HL-60 (cell line): ENCODE results near the gene FYN.
A peak's percentile ranks its signal among the peaks of the same experiment; 100 is the strongest.

Experiments used
- DNase-seq, 2 experiments: peaks; one replicate each; pipeline ENCODE4 v3.0.0-alpha.2; 2010 to 2020; ENCODE audit warnings: low read depth in 1 of 2, low spot score in 1 of 2
- H3K27ac ChIP-seq: fragments of 250-450 bp; sonication (Bioruptor Pico); replicated peaks from 2 replicates; pipeline ENCODE4 v1.5.1; 2020; ENCODE audit warnings: mild to moderate bottlenecking, moderate library complexity
- H3K27me3 ChIP-seq: fragments of 250-450 bp; sonication (Bioruptor Pico); 2 replicates; pipeline ENCODE4 v1.5.1; 2021; ENCODE audit warnings: mild to moderate bottlenecking, moderate library complexity; ENCODE audit not compliant: insufficient read depth, poor library complexity, severe bottlenecking
- H3K4me3 ChIP-seq: replicated peaks from 2 replicates; pipeline ENCODE4 v1.5.1; 2011; ENCODE audit warnings: mild to moderate bottlenecking, control low read depth, low read length; ENCODE audit not compliant: insufficient read depth
- GABPA ChIP-seq: IDR thresholded peaks from 2 replicates; pipeline ENCODE4 v1.6.1; 2012; ENCODE audit warnings: low read depth
- POLR2AphosphoS5 ChIP-seq: IDR thresholded peaks from 2 replicates; pipeline ENCODE4 v1.6.1; 2012; ENCODE audit warnings: low read depth
- SPI1 ChIP-seq: IDR thresholded peaks from 2 replicates; pipeline ENCODE4 v1.6.1; 2012; ENCODE audit warnings: low read depth, mild to moderate bottlenecking, borderline replicate concordance
- long read RNA-seq: library from polyadenylated mRNA; unstranded; transcript quantifications from one replicate; pipeline ENCODE4 v2.0.0, GENCODE V29; 2020
- TF ChIP-seq, protein P1 (sequence below): IDR thresholded peaks from one replicate; pipeline ENCODE4 v1.5.1; 2011; ENCODE audit warnings: low read length, control low read depth, inconsistent platforms; ENCODE audit not compliant: insufficient read depth
- TF ChIP-seq, protein P2 (sequence below): IDR thresholded peaks from 2 replicates; pipeline ENCODE4 v1.6.1; 2012; ENCODE audit warnings: low read depth; ENCODE audit not compliant: insufficient replicate concordance

FYN gene
- long read RNA-seq, result 0 reads

DNA sequence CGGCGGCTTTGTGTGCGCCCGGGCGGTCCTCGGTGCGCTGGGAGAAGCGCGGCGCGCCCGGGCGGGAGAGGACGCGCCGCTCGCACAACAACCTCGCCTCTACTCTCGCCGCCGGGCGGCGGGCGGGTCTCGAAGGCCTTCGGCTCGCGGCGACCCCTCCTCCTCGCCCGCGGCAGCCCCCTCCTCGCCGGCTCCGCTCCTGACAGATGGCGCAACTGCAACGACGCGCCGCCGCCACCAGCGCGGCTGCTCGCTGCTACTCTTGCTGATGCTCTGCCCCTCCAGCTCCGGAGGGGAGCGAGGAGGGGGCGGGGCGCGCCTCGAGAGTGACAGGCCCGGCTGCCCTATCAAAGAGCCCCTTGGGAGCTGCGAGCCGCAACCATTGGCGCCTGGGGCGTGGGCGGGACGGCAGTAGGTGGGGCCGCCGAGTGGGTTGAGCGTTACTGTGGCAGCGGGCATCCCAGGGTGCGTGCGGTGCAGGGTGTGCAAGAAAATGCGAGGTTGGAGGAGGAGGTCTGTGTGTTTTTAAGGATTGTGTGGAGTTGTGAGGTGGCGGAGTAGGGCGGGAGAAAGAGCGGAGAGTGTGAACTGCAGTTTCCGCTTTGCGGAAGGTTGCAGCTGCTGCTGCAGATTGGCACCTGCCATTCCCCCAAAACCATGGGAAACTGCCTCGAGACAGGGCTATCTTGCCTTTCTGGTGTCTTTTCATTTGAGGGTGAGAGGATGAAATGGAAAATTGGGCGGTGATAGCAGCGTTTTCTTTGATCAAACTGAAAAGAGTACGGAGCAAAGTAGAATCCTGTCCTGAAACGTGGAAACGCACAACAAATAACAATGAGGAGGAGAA lies at the start of gene FYN:
TSS of gene FYN (minus strand) at position 275 of the 847 bp plus-strand sequence. CDS start 153,401 bp downstream, outside the sequence.
- Histone ChIP-seq H3K27me3 (peaks cover 17% of the 10 kb centered on the region), H3K4me3 (peak within 1 kb of the TSS; percentile 86), H3K27ac (no peak within 1 kb of the TSS)
- TF ChIP-seq GABPA (no peak), SPI1 (no peak), POLR2AphosphoS5 (no peak)
- TF ChIP-seq, protein P1, sequence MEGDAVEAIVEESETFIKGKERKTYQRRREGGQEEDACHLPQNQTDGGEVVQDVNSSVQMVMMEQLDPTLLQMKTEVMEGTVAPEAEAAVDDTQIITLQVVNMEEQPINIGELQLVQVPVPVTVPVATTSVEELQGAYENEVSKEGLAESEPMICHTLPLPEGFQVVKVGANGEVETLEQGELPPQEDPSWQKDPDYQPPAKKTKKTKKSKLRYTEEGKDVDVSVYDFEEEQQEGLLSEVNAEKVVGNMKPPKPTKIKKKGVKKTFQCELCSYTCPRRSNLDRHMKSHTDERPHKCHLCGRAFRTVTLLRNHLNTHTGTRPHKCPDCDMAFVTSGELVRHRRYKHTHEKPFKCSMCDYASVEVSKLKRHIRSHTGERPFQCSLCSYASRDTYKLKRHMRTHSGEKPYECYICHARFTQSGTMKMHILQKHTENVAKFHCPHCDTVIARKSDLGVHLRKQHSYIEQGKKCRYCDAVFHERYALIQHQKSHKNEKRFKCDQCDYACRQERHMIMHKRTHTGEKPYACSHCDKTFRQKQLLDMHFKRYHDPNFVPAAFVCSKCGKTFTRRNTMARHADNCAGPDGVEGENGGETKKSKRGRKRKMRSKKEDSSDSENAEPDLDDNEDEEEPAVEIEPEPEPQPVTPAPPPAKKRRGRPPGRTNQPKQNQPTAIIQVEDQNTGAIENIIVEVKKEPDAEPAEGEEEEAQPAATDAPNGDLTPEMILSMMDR, result no peak
- TF ChIP-seq, protein P2, sequence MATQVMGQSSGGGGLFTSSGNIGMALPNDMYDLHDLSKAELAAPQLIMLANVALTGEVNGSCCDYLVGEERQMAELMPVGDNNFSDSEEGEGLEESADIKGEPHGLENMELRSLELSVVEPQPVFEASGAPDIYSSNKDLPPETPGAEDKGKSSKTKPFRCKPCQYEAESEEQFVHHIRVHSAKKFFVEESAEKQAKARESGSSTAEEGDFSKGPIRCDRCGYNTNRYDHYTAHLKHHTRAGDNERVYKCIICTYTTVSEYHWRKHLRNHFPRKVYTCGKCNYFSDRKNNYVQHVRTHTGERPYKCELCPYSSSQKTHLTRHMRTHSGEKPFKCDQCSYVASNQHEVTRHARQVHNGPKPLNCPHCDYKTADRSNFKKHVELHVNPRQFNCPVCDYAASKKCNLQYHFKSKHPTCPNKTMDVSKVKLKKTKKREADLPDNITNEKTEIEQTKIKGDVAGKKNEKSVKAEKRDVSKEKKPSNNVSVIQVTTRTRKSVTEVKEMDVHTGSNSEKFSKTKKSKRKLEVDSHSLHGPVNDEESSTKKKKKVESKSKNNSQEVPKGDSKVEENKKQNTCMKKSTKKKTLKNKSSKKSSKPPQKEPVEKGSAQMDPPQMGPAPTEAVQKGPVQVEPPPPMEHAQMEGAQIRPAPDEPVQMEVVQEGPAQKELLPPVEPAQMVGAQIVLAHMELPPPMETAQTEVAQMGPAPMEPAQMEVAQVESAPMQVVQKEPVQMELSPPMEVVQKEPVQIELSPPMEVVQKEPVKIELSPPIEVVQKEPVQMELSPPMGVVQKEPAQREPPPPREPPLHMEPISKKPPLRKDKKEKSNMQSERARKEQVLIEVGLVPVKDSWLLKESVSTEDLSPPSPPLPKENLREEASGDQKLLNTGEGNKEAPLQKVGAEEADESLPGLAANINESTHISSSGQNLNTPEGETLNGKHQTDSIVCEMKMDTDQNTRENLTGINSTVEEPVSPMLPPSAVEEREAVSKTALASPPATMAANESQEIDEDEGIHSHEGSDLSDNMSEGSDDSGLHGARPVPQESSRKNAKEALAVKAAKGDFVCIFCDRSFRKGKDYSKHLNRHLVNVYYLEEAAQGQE, result no peak
- peak; percentile 79 to 91 for DNase-seq

DNA sequence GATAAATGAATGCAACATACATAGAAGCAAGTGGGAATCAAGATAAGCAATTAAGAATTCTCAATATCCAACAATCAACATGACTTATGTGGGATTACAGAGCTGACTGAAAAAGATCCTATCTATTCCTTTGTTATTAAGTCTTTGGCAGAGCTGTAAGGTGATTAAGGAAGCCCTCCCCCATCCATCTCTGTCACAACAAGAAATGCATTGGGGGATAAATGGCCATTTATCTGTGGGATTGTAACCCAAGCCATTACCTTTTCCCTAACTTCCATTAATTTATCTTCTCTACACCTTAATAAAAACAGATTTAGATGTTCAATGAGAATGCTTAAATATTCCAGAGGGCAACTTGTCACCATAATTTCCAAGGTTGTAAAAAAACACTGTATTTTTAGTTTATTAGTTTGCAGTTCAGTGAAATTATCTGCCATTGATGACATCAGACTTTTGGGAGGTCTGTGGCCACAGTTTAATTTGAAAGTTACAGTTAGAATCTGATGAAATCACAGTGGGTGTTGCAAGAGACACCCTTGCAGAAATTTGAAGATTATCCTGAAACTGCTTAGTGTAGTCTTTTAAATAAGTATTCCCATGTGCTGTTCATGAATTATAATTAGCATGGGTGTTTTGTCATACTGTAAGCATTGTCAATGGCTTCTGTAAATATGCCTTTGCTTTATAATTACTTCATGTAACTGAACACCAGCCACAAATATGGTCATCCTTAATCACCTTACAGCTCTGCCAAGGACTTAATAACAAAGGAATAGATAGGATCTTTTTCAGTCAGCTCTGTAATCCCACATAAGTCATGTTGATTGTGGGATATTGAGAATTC lies 49.4 kb upstream of the FYN start:
- TF ChIP-seq POLR2AphosphoS5, result no peak
- TF ChIP-seq, protein P2, result no peak
- TF ChIP-seq, protein P1, result no peak
- TF ChIP-seq SPI1, result no peak
- no peak for TF ChIP-seq GABPA
- Histone ChIP-seq H3K4me3 (no peak overlapping the region), H3K27me3 (no peaks in the 10 kb centered on the region), H3K27ac (peak overlapping the region; percentile 60)
- DNase-seq, result peak; percentile 52 to 69

DNA sequence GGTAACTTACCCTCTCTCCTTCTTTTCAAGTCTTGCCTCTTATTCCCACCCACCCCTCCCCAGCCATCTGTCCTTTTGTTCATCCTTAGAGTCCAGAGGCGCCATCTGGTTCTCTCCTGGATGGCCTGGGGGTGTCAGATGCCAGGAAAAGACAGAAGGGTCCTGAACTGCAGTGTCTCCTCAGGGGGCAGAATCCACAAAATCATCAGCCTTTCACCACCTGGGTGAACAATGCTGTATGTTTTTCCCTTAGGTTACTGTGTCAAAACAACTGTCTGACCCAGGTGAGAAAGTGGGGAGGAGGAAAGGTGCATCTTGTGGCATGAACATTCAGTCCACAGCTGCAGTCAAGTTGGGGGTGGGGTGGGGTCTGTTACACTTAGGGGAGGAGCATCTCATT lies 47.9 kb upstream of the FYN start:
- Histone ChIP-seq H3K27me3 (no peaks in the 10 kb centered on the region), H3K4me3 (no peak overlapping the region), H3K27ac (no peak overlapping the region)
- TF ChIP-seq, protein P2, result no peak
- TF ChIP-seq POLR2AphosphoS5 (no peak), SPI1 (no peak), GABPA (no peak)
- TF ChIP-seq, protein P1, result no peak
- no peak for DNase-seq
